Brain microvascular endothelial cell (primary cell): ENCODE measurements around the gene CIB2.

Source experiments
- DNase-seq: peaks from one replicate; pipeline ENCODE4 v3.0.0-alpha.2; 2020
- H3K27ac ChIP-seq: fragments of 250-450 bp; sonication (Bioruptor Pico); 2 replicates; pipeline ENCODE4 v1.5.1; 2020; ENCODE audit warnings: mild to moderate bottlenecking, moderate library complexity
- H3K27me3 ChIP-seq: fragments of 250-450 bp; sonication (Bioruptor Pico); replicated peaks from 2 replicates; pipeline ENCODE4 v1.5.1; 2020; ENCODE audit warnings: mild to moderate bottlenecking
- H3K36me3 ChIP-seq: fragments of 250-450 bp; sonication (Bioruptor Pico); replicated peaks from 2 replicates; pipeline ENCODE4 v1.5.1; 2020; ENCODE audit warnings: mild to moderate bottlenecking
- H3K4me3 ChIP-seq: 2 replicates; pipeline ENCODE4 v1.5.1; 2011; ENCODE audit warnings: low read depth, mild to moderate bottlenecking, control low read depth, low read length, moderate library complexity
- CTCF ChIP-seq: IDR thresholded peaks from 2 replicates; pipeline ENCODE4 v1.5.1; 2011; ENCODE audit warnings: low read depth, mild to moderate bottlenecking, moderate library complexity, low read length, control low read depth, inconsistent platforms; ENCODE audit errors: missing control alignments
- in situ Hi-C: cut with HindIII; loops from 2 replicates; pipeline ENCODE4 v1.10.0; 2017; ENCODE audit warnings: low sequenced_read_pairs, low pct_ligation_motif_present

The CIB2 gene

GRCh38 chr15:78104119-78104479 is 27.1 kb downstream of the CIB2 start:
- Histone ChIP-seq H3K36me3 (no peaks in the 10 kb centered on the region), H3K27ac (no peak overlapping the region), H3K27me3 (no peaks in the 10 kb centered on the region), H3K4me3 (no peak overlapping the region)
- TF ChIP-seq CTCF, result no peak
- DNase-seq, result no peak
- in situ Hi-C loops, result no loop called here

GRCh38 chr15:78103406-78104118 is 27.7 kb downstream of the CIB2 start:
- no peak for TF ChIP-seq CTCF
- DNase-seq, result no peak
- in situ Hi-C loops, result no loop called here
- Histone ChIP-seq H3K27ac (no peak overlapping the region), H3K4me3 (no peak overlapping the region), H3K27me3 (no peaks in the 10 kb centered on the region), H3K36me3 (no peaks in the 10 kb centered on the region)

- H3K4me3 ChIP-seq, result no peak overlapping the region
- H3K27me3 ChIP-seq, result no peaks in the 10 kb centered on the region
- H3K27ac ChIP-seq, result no peak overlapping the region
- TF ChIP-seq CTCF, result no peak
- no peaks in the 10 kb centered on the region for H3K36me3 ChIP-seq
- no peak for DNase-seq
- in situ Hi-C loops, result no loop called here
These were observed 28.5 kb downstream of the CIB2 start for GRCh38 chr15:78102741-78103140.

GRCh38 chr15:78102211-78102610 is 29.0 kb downstream of the CIB2 start:
- Histone ChIP-seq H3K27ac (no peak overlapping the region), H3K27me3 (no peaks in the 10 kb centered on the region), H3K4me3 (no peak overlapping the region), H3K36me3 (no peaks in the 10 kb centered on the region)
- DNase-seq, result no peak
- no peak for TF ChIP-seq CTCF
- in situ Hi-C loops, result no loop called here

- H3K27ac ChIP-seq, result no peak overlapping the region
- in situ Hi-C loops, result no loop called here
- no peak for DNase-seq
- TF ChIP-seq CTCF, result no peak
- H3K4me3 ChIP-seq, result no peak overlapping the region
- H3K27me3 ChIP-seq, result no peaks in the 10 kb centered on the region
- no peaks in the 10 kb centered on the region for H3K36me3 ChIP-seq
These were observed 29.7 kb downstream of the CIB2 start for GRCh38 chr15:78101423-78102105.

GRCh38 chr15:78100886-78101285 is 30.4 kb downstream of the CIB2 start:
- H3K27me3 ChIP-seq, result no peaks in the 10 kb centered on the region
- no peak overlapping the region for H3K27ac ChIP-seq
- no peak for DNase-seq
- no peaks in the 10 kb centered on the region for H3K36me3 ChIP-seq
- in situ Hi-C loops, result no loop called here
- no peak overlapping the region for H3K4me3 ChIP-seq
- TF ChIP-seq CTCF, result no peak
